Liver (tissue), 3 donors: Measurements from ENCODE around the gene NR1D2.
"Not testable (repeated sequence)": the region's sequence is repeated elsewhere in the genome, so short reads cannot be mapped to it uniquely, and the experiment has no call there.

Source experiments
- CTCF ChIP-seq: fragments of 150-350 bp; IDR thresholded peaks from 2 replicates; pipeline ENCODE4 v1.5.1; 2017; ENCODE audit warnings: improper control_type of control experiment, low read depth, low read length; ENCODE audit not compliant: missing input control
- EGR1 ChIP-seq, 2 donors: IDR thresholded peaks; 2 replicates each; pipeline ENCODE4 v1.6.1; 2016 to 2018; ENCODE audit warnings: antibody characterized with exemption in 2 of 2, low read depth in 2 of 2
- RAD21 ChIP-seq, 2 donors: IDR thresholded peaks; 2 replicates each; pipeline ENCODE4 v1.6.1; 2016; ENCODE audit warnings: antibody characterized with exemption in 2 of 2, mild to moderate bottlenecking in 2 of 2
- RXRA ChIP-seq, 2 donors: IDR thresholded peaks; 2 replicates each; pipeline ENCODE4 v1.6.1; 2017 to 2018; ENCODE audit warnings: antibody characterized with exemption in 2 of 2, mild to moderate bottlenecking in 1 of 2
- TAF1 ChIP-seq: conservative IDR thresholded peaks from 2 replicates; pipeline ENCODE4 v1.6.1; 2016; ENCODE audit warnings: antibody characterized with exemption, mild to moderate bottlenecking
- donor health status: healthy.
- donor health status: healthy.

GRCh38 chr3:24010834-24011233 lies 65.7 kb downstream of the NR1D2 start:
- not testable (repeated sequence) for TF ChIP-seq CTCF; EGR1 (IDR thresholded peaks at IDR 0.05; ENCODE audit: low read depth in 2 of 2); RAD21 (IDR thresholded peaks at IDR 0.05); TAF1; RXRA (IDR thresholded peaks at IDR 0.05)
